GM23338 (cell line): ENCODE results near the gene MBL2. TPM values are rescaled to one million over a fixed set of nuclear protein-coding genes. Genes with fewer than 3 reads are reported as not detected.

ENCODE experiments used
- ATAC-seq: fragments of 200-7000 bp; cut with Tn5 transposase; 3 replicates; pipeline ENCODE4 v1.9.1; 2020
- DNase-seq: peaks from one replicate; pipeline ENCODE4 v3.0.0-alpha.2; 2015; ENCODE audit warnings: low spot score
- H2AFZ ChIP-seq: fragments of 200-600 bp; sonication (generic); 2 replicates; pipeline ENCODE4 v1.8.0; 2016; ENCODE audit warnings: antibody characterized with exemption, mild to moderate bottlenecking, moderate library complexity
- H3F3A ChIP-seq: fragments of 200-600 bp; sonication (generic); replicated peaks from 2 replicates; pipeline ENCODE4 v1.8.0; 2017; ENCODE audit warnings: antibody characterized with exemption, mixed run types, low read depth
- H3K27ac ChIP-seq: fragments of 200-600 bp; sonication (generic); 2 replicates; pipeline ENCODE4 v1.6.1; 2016; ENCODE audit warnings: low read depth
- H3K27me3 ChIP-seq: fragments of 200-600 bp; sonication (generic); 2 replicates; pipeline ENCODE4 v1.8.0; 2016; ENCODE audit warnings: mild to moderate bottlenecking, mixed run types, moderate library complexity; ENCODE audit not compliant: insufficient read depth
- H3K36me3 ChIP-seq: fragments of 200-600 bp; sonication (generic); 2 replicates; pipeline ENCODE4 v1.8.0; 2016; ENCODE audit warnings: mild to moderate bottlenecking; ENCODE audit not compliant: insufficient read depth
- H3K4me1 ChIP-seq: fragments of 200-600 bp; sonication (generic); 2 replicates; pipeline ENCODE4 v1.8.0; 2016; ENCODE audit warnings: mild to moderate bottlenecking, moderate library complexity; ENCODE audit not compliant: insufficient read depth
- H3K4me2 ChIP-seq: fragments of 200-600 bp; sonication (generic); 2 replicates; pipeline ENCODE4 v1.7.1; 2017; ENCODE audit warnings: mixed run types
- H3K4me3 ChIP-seq: fragments of 200-600 bp; sonication (generic); 2 replicates; pipeline ENCODE4 v1.6.1; 2016; ENCODE audit warnings: mixed run types
- H3K79me2 ChIP-seq: fragments of 200-600 bp; sonication (generic); replicated peaks from 2 replicates; pipeline ENCODE4 v1.8.0; 2017; ENCODE audit warnings: mild to moderate bottlenecking; ENCODE audit not compliant: insufficient read depth
- H3K9me2 ChIP-seq: fragments of 200-600 bp; sonication (generic); 2 replicates; pipeline ENCODE4 v1.8.0; 2017; ENCODE audit not compliant: insufficient read depth
- H4K20me1 ChIP-seq: fragments of 200-600 bp; sonication (generic); replicated peaks from 2 replicates; pipeline ENCODE4 v1.8.0; 2017; ENCODE audit warnings: mild to moderate bottlenecking; ENCODE audit not compliant: insufficient read depth
- H3K27ac Mint-ChIP-seq: 2 replicates; pipeline ENCODE4 v1.8.0; 2020; ENCODE audit warnings: inconsistent platforms, mild to moderate bottlenecking, moderate library complexity, mixed read lengths
- H3K27me3 Mint-ChIP-seq: 3 replicates; pipeline ENCODE4 v1.8.0; 2022; ENCODE audit warnings: low read depth, mild to moderate bottlenecking, moderate library complexity, mixed read lengths, inconsistent platforms; ENCODE audit not compliant: insufficient read depth, poor library complexity
- H3K36me3 Mint-ChIP-seq: 3 replicates; pipeline ENCODE4 v1.8.0; 2021; ENCODE audit warnings: low read depth, mild to moderate bottlenecking, inconsistent platforms, moderate library complexity, mixed read lengths
- H3K4me1 Mint-ChIP-seq: 3 replicates; pipeline ENCODE4 v1.8.0; 2020; ENCODE audit warnings: mild to moderate bottlenecking, inconsistent platforms, mixed read lengths
- H3K4me3 Mint-ChIP-seq: 3 replicates; pipeline ENCODE4 v1.8.0; 2021; ENCODE audit warnings: moderate library complexity, mild to moderate bottlenecking, inconsistent platforms, mixed read lengths
- H3K9me3 Mint-ChIP-seq: 3 replicates; pipeline ENCODE4 v1.8.0; 2020; ENCODE audit warnings: moderate library complexity, mild to moderate bottlenecking, inconsistent platforms, mixed read lengths
- CREB1 ChIP-seq: fragments of 250-450 bp; sonication (Bioruptor Pico); IDR thresholded peaks from 2 replicates; pipeline ENCODE4 v1.5.0; 2020; ENCODE audit warnings: low read depth, mild to moderate bottlenecking, moderate library complexity
- EZH2 ChIP-seq: fragments of 200-600 bp; sonication (generic); IDR thresholded peaks from one replicate; pipeline ENCODE4 v1.8.0; 2017; ENCODE audit warnings: antibody characterized with exemption, mild to moderate bottlenecking, low read depth; ENCODE audit not compliant: unreplicated experiment
- EZH2phosphoT487 ChIP-seq: fragments of 200-600 bp; sonication (generic); IDR thresholded peaks from one replicate; pipeline ENCODE4 v1.8.1; 2018; ENCODE audit warnings: antibody characterized with exemption; ENCODE audit not compliant: unreplicated experiment
- JUNB ChIP-seq: IDR thresholded peaks from one replicate; pipeline ENCODE4 v1.6.1; 2016; ENCODE audit warnings: antibody characterized with exemption; ENCODE audit not compliant: unreplicated experiment
- NANOG ChIP-seq: IDR thresholded peaks from 2 replicates; pipeline ENCODE4 v1.6.1; 2016; ENCODE audit warnings: antibody characterized with exemption, borderline replicate concordance
- POLR2AphosphoS5 ChIP-seq: IDR thresholded peaks from 2 replicates; pipeline ENCODE4 v1.6.1; 2016; ENCODE audit warnings: antibody characterized with exemption, low read depth
- STAT1 ChIP-seq: IDR thresholded peaks from one replicate; pipeline ENCODE4 v1.6.1; 2016; ENCODE audit warnings: antibody characterized with exemption; ENCODE audit not compliant: unreplicated experiment
- polyA plus RNA-seq: library from polyadenylated mRNA; unstranded; fragments of >200 nt; fragmentation: Nextera tagmentation; extraction: Ambion mirVana; gene quantifications from 2 replicates; pipeline ENCODE4 v1.2.1, GENCODE V29; 2016
- total RNA-seq: library from RNA; depleted of rRNA; stranded (reverse); fragments of >200 nt; shearing (Covaris generic); gene quantifications from 2 replicates; pipeline ENCODE4 v1.2.3, GENCODE V29; 2014
- TF ChIP-seq, protein P1 (sequence below): IDR thresholded peaks from one replicate; pipeline ENCODE4 v1.6.1; 2018; ENCODE audit warnings: antibody characterized with exemption; ENCODE audit not compliant: unreplicated experiment
- TF ChIP-seq, protein P2 (sequence below): IDR thresholded peaks from 2 replicates; pipeline ENCODE4 v1.6.1; 2016; ENCODE audit warnings: antibody characterized with exemption
- TF ChIP-seq, protein P3 (sequence below), 2 experiments: fragments of 200-600 bp in 1 of 2; sonication (generic) in 1 of 2; conservative IDR thresholded peaks; 2 replicates each; pipeline versions ENCODE4 v1.5.1 to v1.6.1; 2016 to 2017; ENCODE audit warnings: antibody characterized with exemption in 2 of 2, low read depth in 2 of 2, mild to moderate bottlenecking in 2 of 2, moderate library complexity in 1 of 2

Gene MBL2
- total and polyA plus RNA-seq, 2 experiments from 2014 or later: not detected

DNA sequence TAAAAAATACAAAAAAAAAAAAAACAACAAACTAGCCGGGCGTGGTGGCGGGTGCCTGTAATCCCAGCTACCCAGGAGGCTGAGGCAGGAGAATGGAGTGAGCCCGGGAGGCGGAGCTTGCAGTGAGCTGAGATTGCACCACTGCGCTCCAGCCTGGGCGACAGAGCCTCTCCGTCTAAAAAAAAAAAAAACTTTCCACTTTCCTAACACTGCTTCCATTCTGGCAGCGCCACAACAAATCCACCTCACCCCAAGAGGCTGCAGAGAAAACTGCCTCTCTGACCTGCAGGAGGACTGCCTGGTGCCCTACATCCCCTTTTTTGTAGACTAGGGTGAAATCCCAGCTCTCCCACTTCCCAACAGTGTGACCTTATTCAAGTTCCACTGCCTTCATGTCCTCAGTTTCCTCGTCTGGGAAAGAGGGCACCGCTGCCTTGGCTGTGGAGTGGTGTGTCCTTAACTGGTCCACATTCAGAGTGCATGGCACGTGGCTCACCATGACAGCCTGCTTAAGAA, 2.6 kb upstream of the MBL2 start (continued):
- TF ChIP-seq, protein P1, sequence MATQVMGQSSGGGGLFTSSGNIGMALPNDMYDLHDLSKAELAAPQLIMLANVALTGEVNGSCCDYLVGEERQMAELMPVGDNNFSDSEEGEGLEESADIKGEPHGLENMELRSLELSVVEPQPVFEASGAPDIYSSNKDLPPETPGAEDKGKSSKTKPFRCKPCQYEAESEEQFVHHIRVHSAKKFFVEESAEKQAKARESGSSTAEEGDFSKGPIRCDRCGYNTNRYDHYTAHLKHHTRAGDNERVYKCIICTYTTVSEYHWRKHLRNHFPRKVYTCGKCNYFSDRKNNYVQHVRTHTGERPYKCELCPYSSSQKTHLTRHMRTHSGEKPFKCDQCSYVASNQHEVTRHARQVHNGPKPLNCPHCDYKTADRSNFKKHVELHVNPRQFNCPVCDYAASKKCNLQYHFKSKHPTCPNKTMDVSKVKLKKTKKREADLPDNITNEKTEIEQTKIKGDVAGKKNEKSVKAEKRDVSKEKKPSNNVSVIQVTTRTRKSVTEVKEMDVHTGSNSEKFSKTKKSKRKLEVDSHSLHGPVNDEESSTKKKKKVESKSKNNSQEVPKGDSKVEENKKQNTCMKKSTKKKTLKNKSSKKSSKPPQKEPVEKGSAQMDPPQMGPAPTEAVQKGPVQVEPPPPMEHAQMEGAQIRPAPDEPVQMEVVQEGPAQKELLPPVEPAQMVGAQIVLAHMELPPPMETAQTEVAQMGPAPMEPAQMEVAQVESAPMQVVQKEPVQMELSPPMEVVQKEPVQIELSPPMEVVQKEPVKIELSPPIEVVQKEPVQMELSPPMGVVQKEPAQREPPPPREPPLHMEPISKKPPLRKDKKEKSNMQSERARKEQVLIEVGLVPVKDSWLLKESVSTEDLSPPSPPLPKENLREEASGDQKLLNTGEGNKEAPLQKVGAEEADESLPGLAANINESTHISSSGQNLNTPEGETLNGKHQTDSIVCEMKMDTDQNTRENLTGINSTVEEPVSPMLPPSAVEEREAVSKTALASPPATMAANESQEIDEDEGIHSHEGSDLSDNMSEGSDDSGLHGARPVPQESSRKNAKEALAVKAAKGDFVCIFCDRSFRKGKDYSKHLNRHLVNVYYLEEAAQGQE: no peak
- TF ChIP-seq, protein P2, sequence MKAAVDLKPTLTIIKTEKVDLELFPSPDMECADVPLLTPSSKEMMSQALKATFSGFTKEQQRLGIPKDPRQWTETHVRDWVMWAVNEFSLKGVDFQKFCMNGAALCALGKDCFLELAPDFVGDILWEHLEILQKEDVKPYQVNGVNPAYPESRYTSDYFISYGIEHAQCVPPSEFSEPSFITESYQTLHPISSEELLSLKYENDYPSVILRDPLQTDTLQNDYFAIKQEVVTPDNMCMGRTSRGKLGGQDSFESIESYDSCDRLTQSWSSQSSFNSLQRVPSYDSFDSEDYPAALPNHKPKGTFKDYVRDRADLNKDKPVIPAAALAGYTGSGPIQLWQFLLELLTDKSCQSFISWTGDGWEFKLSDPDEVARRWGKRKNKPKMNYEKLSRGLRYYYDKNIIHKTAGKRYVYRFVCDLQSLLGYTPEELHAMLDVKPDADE: no peak
- TF ChIP-seq EZH2phosphoT487 (no peak), POLR2AphosphoS5 (no peak), NANOG (no peak), JUNB (no peak), CREB1 (CRISPR knock-in tag) (no peak), EZH2 (no peak)
- TF ChIP-seq, protein P3, sequence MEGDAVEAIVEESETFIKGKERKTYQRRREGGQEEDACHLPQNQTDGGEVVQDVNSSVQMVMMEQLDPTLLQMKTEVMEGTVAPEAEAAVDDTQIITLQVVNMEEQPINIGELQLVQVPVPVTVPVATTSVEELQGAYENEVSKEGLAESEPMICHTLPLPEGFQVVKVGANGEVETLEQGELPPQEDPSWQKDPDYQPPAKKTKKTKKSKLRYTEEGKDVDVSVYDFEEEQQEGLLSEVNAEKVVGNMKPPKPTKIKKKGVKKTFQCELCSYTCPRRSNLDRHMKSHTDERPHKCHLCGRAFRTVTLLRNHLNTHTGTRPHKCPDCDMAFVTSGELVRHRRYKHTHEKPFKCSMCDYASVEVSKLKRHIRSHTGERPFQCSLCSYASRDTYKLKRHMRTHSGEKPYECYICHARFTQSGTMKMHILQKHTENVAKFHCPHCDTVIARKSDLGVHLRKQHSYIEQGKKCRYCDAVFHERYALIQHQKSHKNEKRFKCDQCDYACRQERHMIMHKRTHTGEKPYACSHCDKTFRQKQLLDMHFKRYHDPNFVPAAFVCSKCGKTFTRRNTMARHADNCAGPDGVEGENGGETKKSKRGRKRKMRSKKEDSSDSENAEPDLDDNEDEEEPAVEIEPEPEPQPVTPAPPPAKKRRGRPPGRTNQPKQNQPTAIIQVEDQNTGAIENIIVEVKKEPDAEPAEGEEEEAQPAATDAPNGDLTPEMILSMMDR (conservative IDR thresholded peaks at IDR 0.05; ENCODE audit: low read depth in 2 of 2): no peak

DNA sequence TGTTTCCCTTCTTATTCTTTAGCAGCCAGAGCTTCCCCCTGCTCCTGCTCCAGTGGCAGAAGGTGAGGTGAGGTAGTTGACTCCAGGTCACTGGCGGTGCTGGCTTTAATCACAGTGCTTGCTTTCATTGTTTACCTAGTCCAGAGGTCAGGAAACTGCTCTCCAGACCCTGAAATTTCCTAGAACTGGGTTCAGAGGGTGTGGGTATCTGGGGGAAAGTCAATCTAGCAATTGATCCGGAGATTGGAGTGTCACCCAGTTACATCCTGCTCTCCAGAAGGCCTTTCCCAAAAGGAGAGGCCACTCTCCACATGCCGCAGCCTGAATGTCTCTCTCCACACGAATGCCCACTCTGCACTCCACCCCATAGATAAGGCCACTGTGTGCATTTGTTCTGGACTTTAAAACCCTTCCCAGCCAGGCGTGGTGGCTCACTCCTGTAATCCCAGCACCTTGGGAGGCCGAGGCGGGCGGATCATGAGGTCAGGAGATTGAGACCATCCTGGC, 2.1 kb upstream of the MBL2 start:
- H3K27ac ChIP-seq: no peak overlapping the region
- H3K36me3 Mint-ChIP-seq: no peaks in the 10 kb centered on the region
- H3K27me3 Mint-ChIP-seq: peaks cover 4% of the 10 kb centered on the region
- H3K36me3 ChIP-seq: no peaks in the 10 kb centered on the region
- no peaks in the 10 kb centered on the region for H3K4me1 ChIP-seq
- H3K79me2 ChIP-seq: no peaks in the 10 kb centered on the region
- H3K4me3 ChIP-seq: no peak overlapping the region
- no peak overlapping the region for H3K4me3 Mint-ChIP-seq
- no peaks in the 10 kb centered on the region for H3K9me3 Mint-ChIP-seq
- no peak overlapping the region for H3K4me2 ChIP-seq
- H4K20me1 ChIP-seq: no peaks in the 10 kb centered on the region
- no peaks in the 10 kb centered on the region for H3F3A ChIP-seq
- H3K27me3 ChIP-seq: no peaks in the 10 kb centered on the region
- no peak for DNase-seq
- H3K4me1 Mint-ChIP-seq: no peaks in the 10 kb centered on the region
- no peak for TF ChIP-seq STAT1
- H3K27ac Mint-ChIP-seq: no peak overlapping the region
- H3K9me2 ChIP-seq: peaks cover 2% of the 10 kb centered on the region; the same call in 1 of the 2 replicates
- ATAC-seq: no peak
- H2AFZ ChIP-seq: no peak overlapping the region
